Measurements from ENCODE around the gene ACSBG1.
"Not testable (repeated sequence)": the region's sequence is repeated elsewhere in the genome, so short reads cannot be mapped to it uniquely, and the experiment has no call there.

ACSBG1 gene

GRCh38 chr15:78247911-78248310 lies 13.5 kb upstream of the ACSBG1 start:
- DNase-seq: no peak

DNA sequence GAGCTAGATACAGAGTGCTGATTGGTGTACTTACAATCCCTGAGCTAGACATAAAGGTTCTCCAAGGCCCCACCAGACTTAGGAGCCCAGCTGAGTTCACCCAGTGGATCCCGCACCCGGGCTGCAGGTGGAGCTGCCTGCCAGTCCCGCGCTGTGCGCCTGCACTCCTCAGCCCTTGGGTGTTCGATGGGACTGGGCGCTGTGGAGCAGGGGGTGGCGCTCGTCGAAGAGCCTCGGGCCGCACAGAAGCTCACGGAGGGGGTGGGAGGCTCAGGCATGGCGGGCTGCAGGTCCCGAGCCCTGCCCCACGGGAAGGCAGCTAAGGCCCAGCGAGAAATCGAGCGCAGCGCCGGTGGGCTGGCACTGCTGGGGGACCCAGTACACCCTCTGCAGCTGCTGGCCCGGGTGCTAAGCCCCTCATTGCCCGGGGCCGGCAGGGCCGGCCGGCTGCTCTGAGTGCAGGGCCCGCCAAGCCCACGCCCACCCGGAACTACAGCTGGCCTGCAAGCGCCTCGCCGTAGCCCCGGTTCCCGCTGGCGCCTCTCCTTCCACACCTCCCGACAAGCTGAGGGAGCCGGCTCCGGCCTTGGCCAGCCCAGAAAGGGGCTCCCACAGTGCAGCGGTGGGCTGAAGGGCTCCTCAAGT lies 11.7 kb upstream of the ACSBG1 start:
- not testable (repeated sequence) for DNase-seq

DNA sequence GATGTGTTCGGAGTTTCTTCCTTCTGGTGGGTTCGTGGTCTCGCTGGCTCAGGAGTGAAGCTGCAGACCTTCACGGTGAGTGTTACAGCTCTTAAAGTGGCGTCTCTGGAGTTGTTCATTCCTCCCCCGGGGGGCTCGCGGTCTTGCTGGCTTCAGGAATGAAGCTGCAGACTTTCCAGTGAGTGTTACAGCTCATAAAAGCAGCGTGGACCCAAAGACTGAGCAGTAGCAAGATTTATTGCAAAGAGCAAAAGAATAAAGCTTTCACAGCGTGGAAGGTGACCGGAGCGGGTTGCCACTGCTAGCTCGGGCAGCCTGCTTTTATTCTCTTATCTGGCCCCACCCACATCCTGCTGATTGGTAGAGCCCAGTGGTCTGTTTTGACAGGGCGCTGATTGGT lies 11.0 kb upstream of the ACSBG1 start:
- DNase-seq: not testable (repeated sequence)

DNA sequence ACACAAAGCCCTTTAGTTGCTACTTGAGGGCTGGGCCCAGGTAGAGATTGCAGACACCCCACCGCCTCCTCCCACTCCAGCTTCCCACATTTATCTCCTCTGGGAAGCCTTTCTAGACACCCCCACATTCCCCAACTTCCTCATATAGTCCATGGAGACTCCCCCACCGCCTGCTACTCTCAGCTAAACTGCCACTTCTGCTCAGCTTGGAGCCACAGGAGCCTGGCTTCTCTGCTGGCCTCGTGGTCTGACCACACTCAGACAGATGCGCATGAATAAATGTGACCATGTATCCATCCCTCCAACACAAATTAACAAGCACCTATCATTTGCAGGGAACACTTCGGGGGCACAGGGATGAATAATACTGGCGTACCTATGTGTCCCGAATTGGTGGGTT lies 10.5 kb upstream of the ACSBG1 start:
- DNase-seq: no peak

DNA sequence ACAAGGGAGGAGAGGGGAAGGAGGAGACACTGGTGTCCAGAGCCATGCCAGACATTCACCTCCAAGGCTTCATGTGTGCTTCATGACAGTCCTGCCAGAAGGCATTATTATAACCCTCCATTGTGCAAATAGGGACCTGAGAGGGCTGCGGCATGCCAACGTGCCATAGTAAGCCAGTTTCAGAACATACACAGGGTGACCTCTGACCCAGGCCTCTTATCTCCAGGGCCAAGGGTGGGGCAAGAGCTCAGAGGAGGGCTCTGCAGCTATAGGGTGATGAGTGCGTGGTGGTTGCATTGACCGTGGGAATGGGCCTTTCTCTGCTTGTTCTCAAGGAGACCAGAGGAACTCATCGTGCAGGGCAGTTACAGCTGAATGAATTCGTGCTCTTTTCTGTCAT lies 9.7 kb upstream of the ACSBG1 start:
- DNase-seq: no peak

GRCh38 chr15:78243491-78243941 lies 9.2 kb upstream of the ACSBG1 start:
- DNase-seq: no peak

- DNase-seq: no peak
Observed at GRCh38 chr15:78243058-78243457, 8.7 kb upstream of the ACSBG1 start.

GRCh38 chr15:78242128-78242527 lies 7.8 kb upstream of the ACSBG1 start:
- peak; percentile 25 for DNase-seq

DNA sequence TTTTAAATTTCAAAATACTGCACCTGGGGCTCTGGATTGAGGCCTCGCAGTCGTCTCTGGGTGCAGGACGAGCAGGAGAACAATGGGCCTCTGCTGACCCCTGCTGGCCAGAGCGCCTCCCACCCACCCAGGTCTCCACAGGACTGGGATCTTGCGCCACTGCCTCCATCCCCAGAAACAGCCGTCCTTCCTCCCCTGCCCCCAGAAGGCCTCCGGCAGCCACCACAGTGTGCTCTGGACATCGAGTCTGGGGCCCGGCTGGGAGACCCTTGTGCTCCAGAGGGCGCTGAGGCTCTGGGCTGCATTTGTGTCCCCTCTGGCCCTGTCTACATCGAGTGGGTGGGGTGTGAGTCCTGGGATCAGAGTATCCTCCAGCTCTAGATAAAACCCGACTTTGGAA lies 6.7 kb upstream of the ACSBG1 start:
- DNase-seq: peak; percentile 79

DNA sequence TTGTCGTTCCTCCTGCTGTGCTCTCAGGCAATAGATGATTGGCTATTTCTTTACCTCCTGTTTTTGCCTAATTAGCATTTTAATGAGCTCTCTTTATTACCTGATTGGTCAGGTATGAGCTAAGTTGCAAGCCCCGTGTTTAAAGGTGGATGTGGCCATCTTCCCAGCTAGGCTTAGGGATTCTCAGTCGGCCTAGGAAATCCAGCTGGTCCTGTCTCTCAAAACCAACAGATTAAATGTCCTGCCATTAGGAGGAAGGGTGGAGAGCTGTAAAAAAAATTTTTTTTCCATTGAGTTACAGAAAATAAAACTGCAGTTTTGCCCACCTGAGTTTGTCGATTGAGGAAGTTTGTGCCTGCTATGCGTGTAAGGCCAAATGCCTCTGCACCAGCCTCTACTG lies 5.4 kb upstream of the ACSBG1 start:
- no peak for DNase-seq

GRCh38 chr15:78237146-78237545 lies 2.8 kb upstream of the ACSBG1 start:
- no peak for DNase-seq

GRCh38 chr15:78236491-78236890 lies 2.1 kb upstream of the ACSBG1 start:
- DNase-seq: no peak

DNA sequence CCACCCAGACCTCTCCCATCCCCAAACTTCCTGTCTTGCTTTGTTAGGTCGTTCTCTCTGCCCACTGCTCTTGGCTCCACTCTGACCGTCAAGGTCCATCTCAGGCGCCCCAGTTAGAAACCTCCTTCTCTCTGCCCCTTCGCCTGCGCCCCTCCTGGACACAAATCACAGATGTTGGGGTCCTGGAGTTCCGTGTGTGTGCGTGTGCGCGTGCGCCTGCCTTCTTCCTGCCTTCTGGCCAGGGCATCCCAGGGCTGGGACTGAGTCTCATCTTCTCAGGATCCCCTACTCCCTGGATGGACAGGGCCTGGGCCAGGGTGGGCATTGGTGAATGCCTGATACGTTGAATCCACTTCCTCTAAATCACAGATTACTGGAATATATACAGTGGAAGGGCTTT lies 869 bp downstream of the ACSBG1 start:
- DNase-seq: no peak

GRCh38 chr15:78232951-78233350 lies 1.4 kb downstream of the ACSBG1 start:
- DNase-seq: no peak

DNA sequence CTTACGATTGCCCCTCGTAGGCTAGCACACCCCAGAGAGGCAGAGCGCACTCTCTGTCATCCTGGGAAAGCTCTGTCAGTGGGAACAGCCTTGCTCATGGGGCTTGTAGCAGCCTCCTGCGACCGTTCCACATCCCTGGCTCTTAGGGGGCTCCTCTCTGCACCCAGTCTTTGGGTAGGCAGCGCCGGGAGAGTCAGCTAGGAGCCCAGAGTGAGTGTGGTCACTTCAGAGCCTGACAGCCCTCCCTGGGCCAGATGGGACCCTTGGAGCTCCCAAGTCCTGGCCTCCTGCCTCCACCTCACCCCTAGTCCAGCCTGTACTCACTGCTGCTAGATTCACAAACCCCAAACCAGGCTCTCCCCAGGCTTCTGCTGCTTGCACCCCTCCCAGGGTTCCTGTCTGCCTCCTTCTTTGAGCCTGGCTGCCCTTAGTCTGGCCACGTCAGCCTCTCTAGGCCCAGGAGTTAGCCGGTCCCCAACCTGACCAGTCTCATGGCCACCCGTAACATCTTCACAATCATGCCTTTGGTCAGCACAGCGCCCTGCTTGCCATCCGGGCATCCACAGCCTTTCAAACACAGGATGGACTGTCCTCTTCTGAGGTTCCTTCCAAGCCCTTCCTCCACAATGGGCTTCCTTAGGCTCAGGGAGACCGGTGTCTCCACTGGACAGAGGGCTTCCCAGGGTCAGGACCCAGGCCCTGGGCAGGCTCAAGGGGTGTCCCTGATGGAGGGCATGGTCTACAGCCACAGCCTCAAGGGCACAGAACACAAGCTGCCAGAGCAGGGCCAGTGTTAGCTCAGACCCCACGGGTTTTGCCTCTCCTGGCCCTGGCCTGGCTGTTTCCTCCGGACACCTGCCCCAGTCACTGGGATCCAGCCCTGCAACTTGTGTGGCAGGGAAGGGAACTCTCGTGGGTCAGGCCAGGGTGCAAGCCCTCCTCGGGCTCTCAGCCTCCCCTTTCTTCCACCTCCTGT lies 4.6 kb downstream of the ACSBG1 start:
- no peak for DNase-seq

GRCh38 chr15:78228356-78228996 lies 5.9 kb downstream of the ACSBG1 start:
- no peak for DNase-seq

GRCh38 chr15:78225783-78226541 lies 8.4 kb downstream of the ACSBG1 start:
- DNase-seq: no peak

DNA sequence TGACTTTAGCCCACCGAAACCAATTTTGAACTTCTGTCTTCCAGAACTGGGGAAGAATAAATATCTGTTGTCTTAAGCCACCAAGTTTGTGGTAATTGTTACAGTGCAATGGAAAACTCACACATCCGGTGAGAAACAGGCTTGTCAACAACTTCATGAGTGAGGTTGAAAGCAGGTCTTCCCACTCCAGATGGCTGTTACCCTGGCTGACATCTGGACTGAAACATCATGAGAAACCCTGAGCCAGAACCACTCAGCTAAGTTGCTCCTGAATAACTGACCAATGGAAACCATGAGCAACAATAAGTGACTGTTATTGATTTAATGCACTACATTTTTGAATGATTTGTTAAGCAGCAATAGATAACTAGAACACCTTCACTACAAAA lies 10.3 kb downstream of the ACSBG1 start:
- DNase-seq: peak; percentile 25

- DNase-seq: peak; percentile 47
Observed at GRCh38 chr15:78223396-78224022, 10.9 kb downstream of the ACSBG1 start.

GRCh38 chr15:78222745-78223395 lies 11.5 kb downstream of the ACSBG1 start:
- DNase-seq: no peak

DNA sequence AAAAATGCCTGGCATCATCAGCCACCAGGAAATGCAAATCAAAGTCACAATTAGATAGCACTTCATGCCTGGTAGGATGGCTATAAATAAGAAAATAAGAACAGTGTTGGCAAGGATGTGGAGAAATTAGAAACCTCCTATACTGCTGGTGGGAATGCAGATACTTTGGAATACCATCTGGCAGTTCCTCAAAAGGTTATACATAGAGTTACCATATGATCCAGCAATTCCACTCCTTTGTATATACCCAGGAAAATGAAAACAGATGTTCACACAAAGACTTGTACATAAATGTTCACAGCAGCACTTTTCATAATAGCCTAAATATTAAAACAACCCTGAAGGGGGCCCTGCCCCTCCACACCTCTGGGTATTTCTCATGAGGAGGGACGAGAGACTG lies 13.7 kb downstream of the ACSBG1 start:
- no peak for DNase-seq
